H1 (cell line): ENCODE measurements around the gene SLC43A3. TPM values are rescaled to one million over a fixed set of nuclear protein-coding genes. Genes with fewer than 3 reads are reported as not detected.

Experiments
- CTCF ChIA-PET: fragments of 300-600 bp; sonication (Branson Sonifier 250); formaldehyde crosslinking; loops from one replicate; lab custom pipeline; 2021; ENCODE audit not compliant: partially characterized antibody; lab: Charles Lee
- POLR2A ChIA-PET: fragments of 300-600 bp; sonication (Branson Sonifier 250); formaldehyde crosslinking; loops from one replicate; lab custom pipeline; 2021; ENCODE audit warnings: inconsistent platforms; ENCODE audit not compliant: partially characterized antibody; lab: Charles Lee
- DNase-seq, 2 experiments: peaks; one replicate each; pipeline versions ENCODE4 v3.0.0 to v3.0.0-alpha.2; 2010 to 2022; ENCODE audit warnings: low spot score in 2 of 2, low read depth in 1 of 2, mixed read lengths in 1 of 2
- FAIRE-seq: peaks from 2 replicates; lab custom pipeline; 2011; peaks lifted over from hg19 to GRCh38; lab: Jason Lieb, UNC
- H2AFZ ChIP-seq: 2 replicates; pipeline ENCODE4 v1.8.1; 2012; ENCODE audit warnings: low read length, inconsistent platforms
- H2AK5ac ChIP-seq: 2 replicates; pipeline ENCODE4 v1.6.1; 2013; ENCODE audit warnings: low read depth, low read length
- H2BK120ac ChIP-seq: replicated peaks from 2 replicates; pipeline ENCODE3; 2013; ENCODE audit warnings: low read depth, low read length, inconsistent platforms
- H2BK12ac ChIP-seq: 2 replicates; pipeline ENCODE4 v1.6.1; 2013; ENCODE audit warnings: low read depth, low read length
- H2BK15ac ChIP-seq: 2 replicates; pipeline ENCODE4 v1.6.1; 2013; ENCODE audit warnings: low read length
- H2BK20ac ChIP-seq: 2 replicates; pipeline ENCODE4 v1.6.1; 2013; ENCODE audit warnings: low read length
- H2BK5ac ChIP-seq: 2 replicates; pipeline ENCODE4 v1.6.1; 2013; ENCODE audit warnings: low read depth, low read length
- H3K14ac ChIP-seq: 2 replicates; pipeline ENCODE4 v1.6.1; 2013; ENCODE audit warnings: inconsistent platforms; ENCODE audit not compliant: insufficient read length
- H3K18ac ChIP-seq: 2 replicates; pipeline ENCODE4 v1.6.1; 2013; ENCODE audit warnings: low read length; ENCODE audit errors: extremely low read depth
- H3K23ac ChIP-seq: 2 replicates; pipeline ENCODE4 v1.6.1; 2013; ENCODE audit warnings: inconsistent platforms; ENCODE audit not compliant: insufficient read length
- H3K23me2 ChIP-seq: 2 replicates; pipeline ENCODE4 v1.6.1; 2013; ENCODE audit warnings: low read depth, low read length
- H3K27ac ChIP-seq: 2 replicates; pipeline ENCODE4 v1.6.1; 2011; ENCODE audit warnings: low read depth, low read length, inconsistent platforms
- H3K27me3 ChIP-seq, 4 experiments: replicated peaks in 1 of 4; 1 replicate in 1 of 4; 2 replicates in 3 of 4; pipeline versions ENCODE4 v1.6.1 to v1.8.1; 2011 to 2013; ENCODE audit warnings: low read length in 3 of 4, mild to moderate bottlenecking in 3 of 4, inconsistent platforms in 2 of 4, mixed read lengths in 2 of 4, moderate library complexity in 1 of 4; ENCODE audit not compliant: control insufficient read depth in 3 of 4, insufficient read depth in 3 of 4; ENCODE audit errors: extremely low read depth in 1 of 4
- H3K36me3 ChIP-seq, 4 experiments: 2 replicates each; pipeline versions ENCODE4 v1.6.1 to v1.8.1; 2011 to 2013; ENCODE audit warnings: mild to moderate bottlenecking in 4 of 4, low read length in 3 of 4, moderate library complexity in 2 of 4, control low read depth in 1 of 4, inconsistent platforms in 1 of 4; ENCODE audit not compliant: insufficient read depth in 4 of 4, control insufficient read depth in 2 of 4
- H3K4ac ChIP-seq: replicated peaks from 2 replicates; pipeline ENCODE3; 2013; ENCODE audit warnings: low read length, low read depth, mixed read lengths, inconsistent platforms; ENCODE audit not compliant: insufficient read length
- H3K4me1 ChIP-seq, 4 experiments: replicated peaks in 1 of 4; 1 replicate in 1 of 4; 2 replicates in 3 of 4; pipeline versions ENCODE4 v1.6.1 to v1.8.1; 2011 to 2013; ENCODE audit warnings: low read length in 3 of 4, inconsistent platforms in 2 of 4, mixed read lengths in 1 of 4; ENCODE audit not compliant: insufficient read depth in 4 of 4, control insufficient read depth in 3 of 4
- H3K4me2 ChIP-seq, 2 experiments: 2 replicates each; pipeline versions ENCODE4 v1.6.1 to v1.8.1; 2011 to 2013; ENCODE audit warnings: low read depth in 2 of 2, low read length in 2 of 2, control low read depth in 1 of 2, inconsistent platforms in 1 of 2, mild to moderate bottlenecking in 1 of 2; ENCODE audit not compliant: insufficient read depth in 1 of 2
- H3K4me3 ChIP-seq, 4 experiments: fragments of 200-600, 300-600 bp in 1 of 4; sonication (generic), shearing (Covaris generic), sonication (Bioruptor Twin) in 1 of 4; 2 replicates each; pipeline versions ENCODE4 v1.5.1 to v1.8.1; 2011 to 2016; ENCODE audit warnings: low read length in 4 of 4, low read depth in 3 of 4, control low read depth in 2 of 4, inconsistent platforms in 2 of 4, mild to moderate bottlenecking in 2 of 4, mixed read lengths in 1 of 4, moderate library complexity in 1 of 4; ENCODE audit not compliant: insufficient read depth in 2 of 4; ENCODE audit errors: extremely low read depth in 1 of 4
- H3K56ac ChIP-seq: replicated peaks from 2 replicates; pipeline ENCODE3; 2013; ENCODE audit warnings: low read depth, mild to moderate bottlenecking, mixed read lengths, low read length, inconsistent platforms; ENCODE audit not compliant: insufficient read length
- H3K79me1 ChIP-seq: 2 replicates; pipeline ENCODE4 v1.6.1; 2013; ENCODE audit warnings: low read depth, low read length, control low read depth
- H3K79me2 ChIP-seq, 2 experiments: 2 replicates each; pipeline versions ENCODE4 v1.6.1 to v1.8.1; 2012 to 2013; ENCODE audit warnings: low read length in 2 of 2, mild to moderate bottlenecking in 2 of 2, inconsistent platforms in 1 of 2; ENCODE audit not compliant: insufficient read depth in 2 of 2, control insufficient read depth in 1 of 2
- H3K9ac ChIP-seq, 4 experiments: replicated peaks in 1 of 4; 1 replicate in 1 of 4; 2 replicates in 3 of 4; pipeline versions ENCODE4 v1.6.1 to v1.8.1; 2011 to 2013; ENCODE audit warnings: low read depth in 3 of 4, low read length in 3 of 4, control low read depth in 2 of 4, mild to moderate bottlenecking in 2 of 4, moderate library complexity in 2 of 4, inconsistent platforms in 1 of 4; ENCODE audit errors: extremely low read depth in 1 of 4
- H3K9me3 ChIP-seq, 2 experiments: 2 replicates each; pipeline versions ENCODE4 v1.6.1 to v1.8.1; 2012 to 2013; ENCODE audit warnings: mild to moderate bottlenecking in 2 of 2, moderate library complexity in 2 of 2, control low read depth in 1 of 2, inconsistent platforms in 1 of 2, low read depth in 1 of 2, low read length in 1 of 2, mixed read lengths in 1 of 2; ENCODE audit not compliant: insufficient read depth in 2 of 2
- H4K20me1 ChIP-seq, 2 experiments: replicated peaks in 1 of 2; 2 replicates each; pipeline versions ENCODE3 to v1.8.1; 2011 to 2013; ENCODE audit warnings: inconsistent platforms in 2 of 2, low read length in 2 of 2, mild to moderate bottlenecking in 1 of 2; ENCODE audit not compliant: insufficient read depth in 2 of 2, control insufficient read depth in 1 of 2
- H4K5ac ChIP-seq: 2 replicates; pipeline ENCODE4 v1.6.1; 2013; ENCODE audit warnings: low read length, low read depth, mixed read lengths, inconsistent platforms; ENCODE audit not compliant: insufficient read length
- H4K8ac ChIP-seq: 2 replicates; pipeline ENCODE4 v1.8.0; 2013; ENCODE audit warnings: mild to moderate bottlenecking, moderate library complexity, low read length, inconsistent platforms; ENCODE audit not compliant: insufficient read depth; ENCODE audit errors: extremely low read depth
- H4K91ac ChIP-seq: replicated peaks from 2 replicates; pipeline ENCODE3; 2013; ENCODE audit warnings: low read length, mixed read lengths, inconsistent platforms; ENCODE audit not compliant: insufficient read length
- BACH1 ChIP-seq: IDR thresholded peaks from 2 replicates; pipeline ENCODE4 v1.6.1; 2012; ENCODE audit warnings: low read length, improper control_type of control experiment
- BCL11A ChIP-seq, 2 experiments: IDR thresholded peaks; one replicate each; pipeline ENCODE4 v1.6.1; 2011; ENCODE audit warnings: low read depth in 2 of 2, low read length in 2 of 2, mild to moderate bottlenecking in 2 of 2
- CBX8 ChIP-seq: fragments of 300-800, 300-1000 bp; sonication (generic); IDR thresholded peaks from 2 replicates; pipeline ENCODE4 v1.7.1; 2016; ENCODE audit warnings: low read depth, low read length, borderline replicate concordance
- KDM1A ChIP-seq: fragments of 200-600, 300-600 bp; sonication (generic); IDR thresholded peaks from 2 replicates; pipeline ENCODE4 v1.7.1; 2016; ENCODE audit warnings: mild to moderate bottlenecking, low read length, borderline replicate concordance
- KDM4A ChIP-seq: IDR thresholded peaks from one replicate; pipeline ENCODE4 v1.7.1; 2012; ENCODE audit warnings: low read depth, mild to moderate bottlenecking, moderate library complexity, low read length, inconsistent platforms; ENCODE audit not compliant: severe bottlenecking
- MAFK ChIP-seq: IDR thresholded peaks from 2 replicates; pipeline ENCODE4 v1.6.1; 2012; ENCODE audit warnings: low read depth, mild to moderate bottlenecking, improper control_type of control experiment, low read length
- POU5F1 ChIP-seq: IDR thresholded peaks from 2 replicates; pipeline ENCODE4 v1.6.1; 2011; ENCODE audit warnings: low read depth, mild to moderate bottlenecking, low read length, moderate library complexity
- SIN3A ChIP-seq, 2 experiments: IDR thresholded peaks in 1 of 2; conservative IDR thresholded peaks in 1 of 2; 2 replicates each; pipeline ENCODE4 v1.6.1; 2011 to 2012; ENCODE audit warnings: low read length in 2 of 2, improper control_type of control experiment in 1 of 2, low read depth in 1 of 2, mild to moderate bottlenecking in 1 of 2
- WGBS, 2 experiments: shearing (Covaris generic) in 1 of 2; methylation state at CpG; one replicate each; pipeline versions ENCODE4 v1.1.6 to v1.1.7; 2013 to 2015; ENCODE audit warnings: low lambda C conversion rate in 2 of 2, mixed read lengths in 2 of 2, inconsistent platforms in 1 of 2, low coverage in 1 of 2, missing lambda C conversion rate in 1 of 2; ENCODE audit not compliant: insufficient replicate concordance in 2 of 2, insufficient coverage in 1 of 2, insufficient read length in 1 of 2; ENCODE audit errors: extremely low coverage in 1 of 2, missing lambda C conversion rate in 1 of 2; 5-methylcytosine and 5-hydroxymethylcytosine counted together
- polyA plus RNA-seq, 7 experiments: library from polyadenylated mRNA; depleted of rRNA in 3 of 7; stranded (reverse) in 5 of 7; unstranded in 2 of 7; fragments of >200 nt in 5 of 7; fragments of 200-250 nt in 2 of 7; gene quantifications; 1 replicate in 5 of 7; 2 replicates in 1 of 7; 4 replicates in 1 of 7; pipeline versions ENCODE4 v1.2.1 to v1.2.3, GENCODE V29; 2011 to 2013; ENCODE audit warnings: missing spikeins in 2 of 7, mixed read lengths in 2 of 7
- total RNA-seq: library from RNA; stranded (reverse); fragmentation: NEBNext Ultra II Directional; extraction: Animal tissue kit (Norgen Biotek cat#: 25700); gene quantifications from 2 replicates; pipeline ENCODE4 v1.2.1, GENCODE V29; 2021

The SLC43A3 gene
- total and polyA plus RNA-seq, 2 of the 8 experiments (the other 6 are each of a cell fraction or from before 2014, with no cell fraction given), result 31.8 to 67.8 TPM

GRCh38 chr11:57392763-57393105 is 34.2 kb downstream of the SLC43A3 start:
- H3K79me2 ChIP-seq, result no peaks in the 10 kb centered on the region
- no peak overlapping the region for H4K91ac ChIP-seq
- H3K56ac ChIP-seq, result no peak overlapping the region
- no peaks in the 10 kb centered on the region; a peak in 1 of 7 replicates for H3K27me3 ChIP-seq
- no peaks in the 10 kb centered on the region for H4K20me1 ChIP-seq
- no peak overlapping the region for H2BK20ac ChIP-seq
- no peak overlapping the region for H3K27ac ChIP-seq
- no peak overlapping the region for H2BK12ac ChIP-seq
- POLR2A ChIA-PET, result interaction anchor here (1.2 to 2.2 kb wide), 6 partner anchors 10 to 68 kb away, joined by 3 to 4 read pairs (median 4); no protein-coding TSS in a partner anchor
- no peak overlapping the region for H3K18ac ChIP-seq
- no peak overlapping the region for H3K4ac ChIP-seq
- no peaks in the 10 kb centered on the region for H3K9me3 ChIP-seq
- H2BK5ac ChIP-seq, result no peak overlapping the region
- no peak overlapping the region for H3K14ac ChIP-seq
- H3K4me1 ChIP-seq, result no peaks in the 10 kb centered on the region
- H4K5ac ChIP-seq, result no peak overlapping the region
- FAIRE-seq (no peak), DNase-seq (no peak)
- H4K8ac ChIP-seq, result no peak overlapping the region
- no peak overlapping the region for H3K9ac ChIP-seq
- no peaks in the 10 kb centered on the region; the same call in 1 of the 2 replicates for H3K79me1 ChIP-seq
- no peak overlapping the region for H2AK5ac ChIP-seq
- no peak overlapping the region for H2BK15ac ChIP-seq
- H3K4me3 ChIP-seq, result no peak overlapping the region
- H2BK120ac ChIP-seq, result no peak overlapping the region
- no peak overlapping the region for H3K4me2 ChIP-seq
- no peaks in the 10 kb centered on the region for H3K23me2 ChIP-seq
- no peaks in the 10 kb centered on the region for H3K36me3 ChIP-seq
- H3K23ac ChIP-seq, result no peak overlapping the region
- TF ChIP-seq POU5F1 (no peak), KDM4A (no peak), CBX8 (no peak), BCL11A (IDR thresholded peaks at IDR 0.05; ENCODE audit: low read depth in 2 of 2, low read length in 2 of 2) (no peak), SIN3A (conservative IDR thresholded peaks at IDR 0.05 in 1 of 2, IDR thresholded peaks at IDR 0.05 in 1 of 2; ENCODE audit: low read depth in 1 of 2, low read length in 2 of 2) (no peak), KDM1A (no peak), MAFK (no peak), BACH1 (no peak)
- no peak overlapping the region for H2AFZ ChIP-seq
- WGBS, 2 experiments, result 75% methylated on average over 4 of the region's 4 CpGs; no CpG with 5 or more reads in 1 of the 2 experiments
- CTCF ChIA-PET, result interaction anchor here (0.6 to 1.7 kb wide), 5 partner anchors 13 to 143 kb away, joined by 3 to 5 read pairs (median 4); no protein-coding TSS in a partner anchor
